Adipocyte (in vitro differentiated cells): Measurements from ENCODE around the gene RHOH.

ENCODE experiments used
- DNase-seq: peaks from one replicate; pipeline ENCODE4 v3.0.0-alpha.2; 2015; ENCODE audit warnings: low read depth
- H3K27me3 ChIP-seq: replicated peaks from 2 replicates; pipeline ENCODE4 v1.7.0; 2013; ENCODE audit warnings: mild to moderate bottlenecking, low read length, moderate library complexity; ENCODE audit not compliant: control insufficient read depth, insufficient read depth
- H3K36me3 ChIP-seq: 2 replicates; pipeline ENCODE4 v1.7.0; 2013; ENCODE audit warnings: low read length, mild to moderate bottlenecking, moderate library complexity; ENCODE audit not compliant: control insufficient read depth, insufficient read depth, severe bottlenecking
- H3K4me1 ChIP-seq: 2 replicates; pipeline ENCODE4 v1.7.0; 2013; ENCODE audit warnings: mild to moderate bottlenecking, low read length, moderate library complexity; ENCODE audit not compliant: control insufficient read depth, insufficient read depth
- H3K4me3 ChIP-seq: 2 replicates; pipeline ENCODE4 v1.7.0; 2013; ENCODE audit warnings: mild to moderate bottlenecking, low read length, moderate library complexity
- H3K9ac ChIP-seq: 2 replicates; pipeline ENCODE4 v1.7.0; 2013; ENCODE audit warnings: mild to moderate bottlenecking, low read length, moderate library complexity
- H3K9me3 ChIP-seq: 2 replicates; pipeline ENCODE4 v1.7.0; 2013; ENCODE audit warnings: mild to moderate bottlenecking, low read length, moderate library complexity; ENCODE audit not compliant: control insufficient read depth

RHOH gene

DNA sequence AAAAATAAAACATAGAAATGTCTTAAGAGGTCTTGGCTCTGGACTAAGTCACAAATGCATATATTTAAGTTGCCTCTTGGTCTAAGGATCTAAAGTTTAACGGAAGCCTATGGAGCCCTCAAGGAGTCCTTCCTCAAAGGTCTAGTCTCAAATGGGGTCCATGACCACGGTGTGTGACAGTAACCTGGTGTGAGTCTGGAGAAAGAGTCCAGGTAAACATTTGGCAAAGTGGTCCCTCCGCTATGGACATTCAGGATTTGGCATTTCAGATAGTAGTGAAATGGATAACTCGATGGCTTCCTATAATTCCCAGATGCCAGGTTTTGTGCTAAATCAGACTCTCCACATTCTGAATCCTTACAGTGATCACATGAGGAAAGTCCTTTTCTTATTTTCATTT lies 44.2 kb downstream of the RHOH start:
- Histone ChIP-seq H3K27me3 (no peaks in the 10 kb centered on the region), H3K9me3 (no peaks in the 10 kb centered on the region), H3K4me1 (peaks cover 23% of the 10 kb centered on the region), H3K36me3 (no peaks in the 10 kb centered on the region), H3K4me3 (no peak overlapping the region), H3K9ac (no peak overlapping the region)
- DNase-seq: no peak

DNA sequence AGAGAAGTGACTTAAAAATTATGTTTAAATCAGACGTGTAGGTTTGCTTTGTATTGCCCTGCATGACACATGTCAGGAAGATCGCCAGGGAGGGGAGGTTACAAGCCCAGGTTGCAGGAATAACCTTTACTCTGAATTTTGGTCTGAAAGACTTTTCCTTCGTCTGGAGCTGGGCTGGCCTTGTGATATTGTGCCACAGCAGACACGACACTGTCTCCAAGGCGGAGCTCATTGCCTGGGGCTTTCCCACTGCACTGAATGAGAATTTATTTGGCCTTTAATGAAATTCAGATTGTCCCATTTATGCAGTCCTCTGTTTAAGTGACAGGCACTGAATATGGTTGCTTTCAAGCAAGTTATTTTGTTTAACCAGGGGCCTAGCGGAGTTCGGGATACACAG lies 45.1 kb downstream of the RHOH start:
- Histone ChIP-seq H3K4me1 (peaks cover 23% of the 10 kb centered on the region), H3K36me3 (no peaks in the 10 kb centered on the region), H3K9ac (no peak overlapping the region), H3K27me3 (no peaks in the 10 kb centered on the region), H3K4me3 (peak overlapping the region; percentile 17), H3K9me3 (no peaks in the 10 kb centered on the region)
- DNase-seq: no peak

DNA sequence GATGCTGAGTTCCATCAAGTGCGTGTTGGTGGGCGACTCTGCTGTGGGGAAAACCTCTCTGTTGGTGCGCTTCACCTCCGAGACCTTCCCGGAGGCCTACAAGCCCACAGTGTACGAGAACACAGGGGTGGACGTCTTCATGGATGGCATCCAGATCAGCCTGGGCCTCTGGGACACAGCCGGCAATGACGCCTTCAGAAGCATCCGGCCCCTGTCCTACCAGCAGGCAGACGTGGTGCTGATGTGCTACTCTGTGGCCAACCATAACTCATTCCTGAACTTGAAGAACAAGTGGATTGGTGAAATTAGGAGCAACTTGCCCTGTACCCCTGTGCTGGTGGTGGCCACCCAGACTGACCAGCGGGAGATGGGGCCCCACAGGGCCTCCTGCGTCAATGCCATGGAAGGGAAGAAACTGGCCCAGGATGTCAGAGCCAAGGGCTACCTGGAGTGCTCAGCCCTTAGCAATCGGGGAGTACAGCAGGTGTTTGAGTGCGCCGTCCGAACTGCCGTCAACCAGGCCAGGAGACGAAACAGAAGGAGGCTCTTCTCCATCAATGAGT lies 46.6 kb downstream of the RHOH start:
- Histone ChIP-seq H3K36me3 (no peaks in the 10 kb centered on the region), H3K27me3 (no peaks in the 10 kb centered on the region), H3K9me3 (no peaks in the 10 kb centered on the region), H3K4me3 (peak overlapping the region; percentile 50), H3K4me1 (peaks cover 23% of the 10 kb centered on the region), H3K9ac (no peak overlapping the region)
- DNase-seq: no peak

DNA sequence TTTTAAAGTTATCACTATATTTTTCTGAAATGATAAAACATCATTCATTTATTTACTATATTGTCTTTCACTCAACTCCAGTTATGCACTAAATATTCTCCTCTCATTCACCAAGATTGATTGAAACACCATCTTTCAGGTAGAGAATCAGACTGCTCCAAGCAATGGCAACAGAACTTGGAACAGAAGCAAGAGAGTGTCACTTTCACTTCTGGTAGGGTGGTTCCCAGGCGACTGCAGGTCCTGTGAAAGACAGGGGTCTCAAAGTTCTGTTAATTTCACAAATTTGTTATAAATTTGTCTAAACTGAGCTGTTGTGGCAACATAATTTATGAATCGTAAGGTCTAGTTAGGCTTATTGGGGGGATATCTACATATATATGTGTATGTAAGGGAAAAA lies 47.8 kb downstream of the RHOH start:
- no peak for DNase-seq
- Histone ChIP-seq H3K36me3 (no peaks in the 10 kb centered on the region), H3K9ac (no peak overlapping the region), H3K4me1 (peaks cover 23% of the 10 kb centered on the region), H3K4me3 (no peak overlapping the region), H3K27me3 (no peaks in the 10 kb centered on the region), H3K9me3 (no peaks in the 10 kb centered on the region)

DNA sequence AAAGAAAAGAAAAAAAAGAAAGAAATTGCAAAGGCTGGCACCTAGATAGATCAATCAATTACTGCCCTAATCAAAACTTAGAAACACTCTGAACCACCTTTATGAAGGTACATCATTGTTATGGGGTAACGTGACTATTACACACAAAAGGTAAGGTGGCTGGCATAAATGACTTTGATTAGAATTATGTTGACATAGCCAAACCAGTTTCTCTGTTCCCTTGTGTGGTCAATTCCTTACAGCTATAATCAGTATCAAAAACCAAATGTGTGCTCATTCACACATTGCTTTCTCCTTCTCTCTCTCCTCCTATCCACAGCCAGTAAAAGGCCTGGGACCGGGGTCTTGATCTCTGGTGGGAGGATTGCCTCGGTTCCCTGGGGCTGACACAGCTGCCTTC lies 48.7 kb downstream of the RHOH start:
- Histone ChIP-seq H3K9ac (no peak overlapping the region), H3K4me1 (peaks cover 23% of the 10 kb centered on the region), H3K4me3 (no peak overlapping the region), H3K9me3 (no peaks in the 10 kb centered on the region), H3K36me3 (no peaks in the 10 kb centered on the region), H3K27me3 (no peaks in the 10 kb centered on the region)
- DNase-seq: no peak

DNA sequence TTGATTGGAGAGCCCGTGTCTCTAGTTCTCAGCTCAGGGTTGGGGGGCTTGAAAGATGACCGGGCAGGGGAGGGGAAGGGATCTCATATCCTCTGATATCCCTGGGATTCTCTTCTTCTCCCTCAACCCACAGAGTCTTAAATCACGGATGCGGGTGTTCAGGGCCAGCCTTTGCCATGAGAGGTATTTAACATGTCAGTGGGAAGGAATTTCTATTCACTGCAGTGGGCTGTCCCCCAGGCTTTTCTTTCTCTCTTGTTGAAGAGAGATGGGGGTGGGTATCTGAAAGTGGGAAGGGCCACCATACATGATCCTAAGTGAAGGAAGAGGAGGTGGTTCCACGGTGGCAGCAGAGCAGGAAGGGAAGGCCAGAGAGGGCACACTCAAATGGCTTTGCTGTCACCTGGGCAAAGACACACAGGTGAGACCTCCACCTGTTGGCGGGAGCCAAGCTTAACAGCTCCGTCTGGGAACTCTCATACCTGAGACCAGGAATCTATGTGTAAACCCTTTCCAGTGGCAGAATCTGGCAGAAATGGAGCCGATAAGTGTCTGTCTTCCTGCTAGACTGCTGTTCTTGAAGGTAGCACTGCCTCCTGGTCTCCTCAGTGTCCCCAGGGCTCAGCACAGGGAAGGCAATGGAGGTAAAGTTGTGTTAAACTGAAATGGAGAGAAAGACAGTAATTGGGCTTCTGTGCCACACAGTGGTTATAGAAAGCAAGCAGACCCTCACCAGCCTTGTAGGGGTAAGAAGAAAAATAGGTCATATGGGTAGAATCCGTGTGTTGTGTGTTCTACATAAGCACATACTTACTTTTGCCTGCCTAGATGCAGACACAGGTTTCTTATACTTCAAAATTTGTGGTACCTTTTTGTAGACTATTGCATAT lies 49.4 kb downstream of the RHOH start:
- no peaks in the 10 kb centered on the region for H3K9me3 ChIP-seq
- H3K9ac ChIP-seq: no peak overlapping the region
- no peak overlapping the region for H3K4me3 ChIP-seq
- no peaks in the 10 kb centered on the region for H3K36me3 ChIP-seq
- no peaks in the 10 kb centered on the region for H3K27me3 ChIP-seq
- H3K4me1 ChIP-seq: peaks cover 22% of the 10 kb centered on the region
- no peak for DNase-seq

DNA sequence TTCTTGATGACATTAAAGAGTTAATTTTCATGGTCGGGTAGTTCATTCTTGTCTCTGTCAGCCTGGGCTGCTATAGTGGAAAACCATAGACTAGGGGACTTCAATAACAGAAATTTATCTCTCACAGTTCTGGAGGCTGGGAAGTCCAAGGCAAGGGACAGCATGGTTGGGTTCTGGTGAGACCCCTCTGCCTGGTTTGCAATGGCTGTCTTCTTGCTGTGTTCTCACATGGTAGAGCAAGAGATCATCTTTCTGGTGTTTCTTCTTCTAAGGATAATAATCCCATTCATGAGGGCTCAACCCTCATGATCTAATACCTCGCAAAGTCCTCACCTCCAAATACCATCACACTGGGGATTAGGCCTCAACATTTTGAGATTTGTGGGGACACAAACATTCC lies 50.1 kb downstream of the RHOH start:
- no peaks in the 10 kb centered on the region for H3K9me3 ChIP-seq
- no peaks in the 10 kb centered on the region for H3K27me3 ChIP-seq
- H3K4me1 ChIP-seq: peaks cover 16% of the 10 kb centered on the region
- no peak for DNase-seq
- no peak overlapping the region for H3K9ac ChIP-seq
- no peaks in the 10 kb centered on the region for H3K36me3 ChIP-seq
- no peak overlapping the region for H3K4me3 ChIP-seq

DNA sequence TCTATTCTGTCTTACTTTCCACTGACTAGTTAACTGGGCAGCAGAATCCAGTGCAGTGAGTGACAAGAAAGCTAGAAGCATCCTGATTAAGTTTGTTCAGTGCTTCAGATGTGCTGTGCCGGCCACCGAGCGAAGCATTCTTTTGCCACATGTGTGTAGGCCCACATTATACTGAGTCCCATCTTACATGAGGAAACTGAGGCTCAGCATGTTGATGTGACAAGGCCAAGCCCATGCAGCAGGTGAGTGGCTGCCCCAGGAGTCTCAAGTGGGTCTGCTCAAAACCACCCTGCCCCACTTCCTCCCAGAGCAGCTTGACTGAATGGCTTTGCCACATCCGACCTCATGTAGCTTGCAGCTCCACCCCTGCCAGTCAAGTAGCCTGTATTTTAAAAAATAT lies 50.5 kb downstream of the RHOH start:
- Histone ChIP-seq H3K9me3 (no peaks in the 10 kb centered on the region), H3K27me3 (no peaks in the 10 kb centered on the region), H3K9ac (no peak overlapping the region), H3K36me3 (no peaks in the 10 kb centered on the region), H3K4me1 (peaks cover 11% of the 10 kb centered on the region), H3K4me3 (no peak overlapping the region)
- DNase-seq: no peak

DNA sequence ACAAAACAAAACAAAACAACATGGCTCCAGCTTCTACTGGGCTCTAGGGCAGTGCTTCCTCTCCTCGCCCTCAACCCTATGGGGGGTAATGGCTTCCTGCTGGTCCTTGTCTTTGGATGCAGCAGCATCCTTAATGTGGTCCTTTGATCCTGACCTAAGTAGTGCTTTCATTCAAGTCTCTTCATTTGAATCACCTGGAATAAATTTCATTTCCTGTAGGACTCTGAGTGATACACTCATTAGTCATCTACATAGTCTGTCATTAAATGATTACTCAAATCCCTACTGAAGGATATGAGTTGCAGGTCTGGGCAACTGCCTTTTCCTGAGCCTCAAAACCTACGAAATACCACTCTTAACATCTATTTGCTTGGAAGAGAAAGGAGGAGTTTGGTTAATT lies 54.5 kb downstream of the RHOH start:
- Histone ChIP-seq H3K9me3 (no peaks in the 10 kb centered on the region), H3K4me3 (no peak overlapping the region), H3K9ac (no peak overlapping the region), H3K36me3 (no peaks in the 10 kb centered on the region), H3K27me3 (no peaks in the 10 kb centered on the region), H3K4me1 (peaks cover 18% of the 10 kb centered on the region)
- DNase-seq: no peak

DNA sequence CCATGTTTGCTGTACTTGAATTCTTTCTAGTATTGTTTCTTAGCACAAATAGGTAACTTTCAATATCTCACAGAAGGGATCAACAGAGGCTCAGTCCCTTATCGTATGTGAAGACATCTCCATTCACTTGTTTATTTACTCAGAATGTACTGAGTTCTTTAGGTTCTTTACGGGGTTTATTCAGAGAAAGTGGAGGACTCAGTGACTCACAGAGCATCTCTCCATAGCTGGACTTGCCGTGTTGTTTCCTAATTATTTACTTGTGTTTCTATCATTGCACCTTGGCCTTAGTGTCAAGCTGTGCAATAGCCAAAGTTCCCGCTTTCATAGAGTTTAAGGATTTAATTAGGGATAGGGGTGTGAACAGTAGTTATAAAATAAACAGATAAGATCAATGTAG lies 57.1 kb downstream of the RHOH start:
- Histone ChIP-seq H3K4me3 (no peak overlapping the region), H3K4me1 (peaks cover 19% of the 10 kb centered on the region), H3K9me3 (no peaks in the 10 kb centered on the region), H3K9ac (no peak overlapping the region), H3K27me3 (no peaks in the 10 kb centered on the region), H3K36me3 (no peaks in the 10 kb centered on the region)
- no peak for DNase-seq

DNA sequence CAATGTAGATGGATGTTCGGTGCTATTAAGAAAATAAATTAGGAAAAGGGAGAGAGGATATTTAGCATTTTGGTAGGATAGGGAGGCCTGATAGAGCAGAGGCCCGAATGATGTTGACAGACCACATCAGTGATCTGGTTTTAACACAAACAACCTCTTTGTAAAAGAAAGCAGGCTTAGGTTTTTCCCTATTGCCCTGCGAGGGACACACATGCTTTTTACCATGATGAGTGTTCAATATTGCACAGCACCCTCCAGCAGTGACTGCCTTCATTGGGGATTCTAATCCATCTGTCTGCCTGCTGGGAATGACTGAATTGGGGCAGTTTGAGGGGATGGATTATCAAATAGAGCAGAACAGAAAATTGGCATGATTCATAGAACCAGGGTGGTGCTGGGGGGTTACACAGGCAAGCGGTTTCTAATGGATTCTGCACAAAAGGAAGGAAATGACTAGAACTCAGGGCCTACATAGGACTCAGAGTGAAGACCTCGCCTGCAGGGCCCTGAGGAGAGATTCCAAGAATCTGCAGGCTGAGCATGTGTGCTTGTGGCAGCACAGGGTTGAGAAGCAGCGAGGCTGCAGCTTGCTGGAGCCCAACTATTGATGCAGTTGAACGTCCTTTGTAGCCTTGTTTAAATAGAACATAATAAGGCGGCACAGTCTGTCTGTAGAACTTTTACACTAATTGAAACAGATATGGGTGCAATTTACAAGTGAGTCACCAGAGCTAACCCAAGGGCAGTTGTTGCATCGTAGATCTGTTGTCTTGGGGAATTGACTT lies 58.0 kb downstream of the RHOH start:
- DNase-seq: peak; percentile 75
- Histone ChIP-seq H3K9me3 (no peaks in the 10 kb centered on the region), H3K36me3 (no peaks in the 10 kb centered on the region), H3K4me3 (no peak overlapping the region), H3K27me3 (no peaks in the 10 kb centered on the region), H3K4me1 (peaks cover 19% of the 10 kb centered on the region), H3K9ac (no peak overlapping the region)
